ENCODE results near the gene FAM177A1. TPM values are rescaled to one million over a fixed set of nuclear protein-coding genes. Genes with fewer than 3 reads are reported as not detected.
"Not testable (repeated sequence)": the region's sequence is repeated elsewhere in the genome, so short reads cannot be mapped to it uniquely, and the experiment has no call there.

Gene FAM177A1
- total and polyA plus RNA-seq, 10 of the 15 experiments (the other 5 are each of a cell fraction or from before 2014, with no cell fraction given), result 5.3 to 38.6 (median 20.7) TPM

DNA sequence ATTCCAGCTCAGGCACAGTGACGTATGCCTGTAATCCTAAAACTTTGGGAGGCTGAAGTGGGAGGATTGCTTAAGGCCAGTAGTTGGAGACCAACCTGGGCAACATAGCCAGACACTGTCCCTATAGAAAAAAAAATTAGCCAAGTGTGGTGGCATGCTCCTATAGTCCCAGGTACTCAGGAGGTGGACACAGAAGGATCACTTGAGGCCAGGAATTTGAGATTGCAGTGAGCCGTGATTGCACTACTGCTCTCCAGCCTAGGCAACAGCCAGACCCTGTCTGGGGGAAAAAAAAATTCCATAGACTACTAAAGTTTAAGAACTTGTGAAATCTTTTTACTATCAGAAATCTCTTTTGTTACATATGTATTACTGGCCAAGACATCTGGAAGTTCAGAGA, 6.6 kb downstream of the FAM177A1 start:
- H3K79me2 ChIP-seq (ENCODE audit: control insufficient read depth, insufficient read depth, low read length), result peaks cover 1% of the 10 kb centered on the region; the same call in 1 of the 2 replicates
- H3K4me2 ChIP-seq (ENCODE audit: control insufficient read depth, insufficient read depth), result no peak overlapping the region
- no peak for FAIRE-seq
- no TSS peak for BruUV-seq (replicated peaks)
- H3K27ac ChIP-seq (ENCODE audit: control insufficient read depth, insufficient read depth), result no peak overlapping the region
- no peaks in the 10 kb centered on the region for H3K36me3 ChIP-seq (ENCODE audit: control insufficient read depth in 2 of 2, insufficient read depth in 2 of 2, low read length in 1 of 2)
- no peaks in the 10 kb centered on the region for H3K27me3 ChIP-seq (replicated peaks in 1 of 2; ENCODE audit: control insufficient read depth in 2 of 2, insufficient read depth in 2 of 2, low read length in 1 of 2)
- ATAC-seq, result no peak
- H3K9ac ChIP-seq (ENCODE audit: control insufficient read depth, insufficient read depth, low read length), result no peak overlapping the region
- H3K4me3 ChIP-seq, result no peak overlapping the region
- WGBS (ENCODE audit: insufficient coverage, insufficient replicate concordance, low lambda C conversion rate, missing lambda C conversion rate), result 100% methylated on average over 2 of the region's 2 CpGs
- H3K9me3 ChIP-seq (replicated peaks; ENCODE audit: control insufficient read depth, insufficient read depth, low read length), result no peaks in the 10 kb centered on the region
- in situ Hi-C loops (cut with MboI), result no loop called here
- ChIA-PET POLR2A (interaction anchor here (0.6 kb wide), 1 partner anchor 38 kb away, joined by 3 read pairs; no protein-coding TSS in a partner anchor), CTCF (no interaction called here), RAD21 (ENCODE audit: unreplicated experiment) (no interaction called here), SMC1A (ENCODE audit: uncharacterized antibody, unreplicated experiment) (no interaction called here)
- no peaks in the 10 kb centered on the region for H4K20me1 ChIP-seq (ENCODE audit: control insufficient read depth, insufficient read depth)
- TF ChIP-seq PML (IDR thresholded peaks at IDR 0.05; ENCODE audit: low read length), result no peak
- no peak for TF ChIP-seq ATF7 (IDR thresholded peaks at IDR 0.05; ENCODE audit: low read depth)
- TF ChIP-seq SMAD1 (IDR thresholded peaks at IDR 0.05; ENCODE audit: low read depth, partially characterized antibody), result no peak
- TF ChIP-seq NFXL1 (IDR thresholded peaks at IDR 0.05; ENCODE audit: borderline replicate concordance), result no peak
- no peak for TF ChIP-seq MEF2B (IDR thresholded peaks at IDR 0.05; ENCODE audit: partially characterized antibody, poor library complexity, severe bottlenecking)
- no peak for TF ChIP-seq SMARCA5 (IDR thresholded peaks at IDR 0.05)
- TF ChIP-seq POU2F2 (IDR thresholded peaks at IDR 0.05; ENCODE audit: borderline replicate concordance, low read depth, low read length), result no peak
- TF ChIP-seq CHD1 (IDR thresholded peaks at IDR 0.05; ENCODE audit: low read depth, low read length), result no peak
- no peak for TF ChIP-seq TBL1XR1 (IDR thresholded peaks at IDR 0.05; ENCODE audit: low read depth, low read length)
- TF ChIP-seq, protein P1, sequence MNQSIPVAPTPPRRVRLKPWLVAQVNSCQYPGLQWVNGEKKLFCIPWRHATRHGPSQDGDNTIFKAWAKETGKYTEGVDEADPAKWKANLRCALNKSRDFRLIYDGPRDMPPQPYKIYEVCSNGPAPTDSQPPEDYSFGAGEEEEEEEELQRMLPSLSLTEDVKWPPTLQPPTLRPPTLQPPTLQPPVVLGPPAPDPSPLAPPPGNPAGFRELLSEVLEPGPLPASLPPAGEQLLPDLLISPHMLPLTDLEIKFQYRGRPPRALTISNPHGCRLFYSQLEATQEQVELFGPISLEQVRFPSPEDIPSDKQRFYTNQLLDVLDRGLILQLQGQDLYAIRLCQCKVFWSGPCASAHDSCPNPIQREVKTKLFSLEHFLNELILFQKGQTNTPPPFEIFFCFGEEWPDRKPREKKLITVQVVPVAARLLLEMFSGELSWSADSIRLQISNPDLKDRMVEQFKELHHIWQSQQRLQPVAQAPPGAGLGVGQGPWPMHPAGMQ (IDR thresholded peaks at IDR 0.05; ENCODE audit: borderline replicate concordance), result no peak
- no peak for TF ChIP-seq IKZF2 (IDR thresholded peaks at IDR 0.05)
- no peak for TF ChIP-seq CHD4 (IDR thresholded peaks at IDR 0.05)
- no peak for TF ChIP-seq SRF (IDR thresholded peaks at IDR 0.05; ENCODE audit: low read depth in 2 of 2, low read length in 2 of 2)
- TF ChIP-seq STAT3 (IDR thresholded peaks at IDR 0.05; ENCODE audit: low read depth, low read length), result no peak
- TF ChIP-seq EED (IDR thresholded peaks at IDR 0.05; ENCODE audit: low read depth), result no peak
- H3K4me1 ChIP-seq (ENCODE audit: control insufficient read depth, insufficient read depth, low read length), result peaks cover 2% of the 10 kb centered on the region; the same call in 1 of the 2 replicates
- H2AFZ ChIP-seq (ENCODE audit: control insufficient read depth, low read depth, low read length), result no peak overlapping the region
- intact Hi-C loops (cut with micrococcal nuclease; ENCODE audit: unreplicated experiment), result no loop called here
- DNase-seq (ENCODE audit: low read depth, low spot score), result no peak

DNA sequence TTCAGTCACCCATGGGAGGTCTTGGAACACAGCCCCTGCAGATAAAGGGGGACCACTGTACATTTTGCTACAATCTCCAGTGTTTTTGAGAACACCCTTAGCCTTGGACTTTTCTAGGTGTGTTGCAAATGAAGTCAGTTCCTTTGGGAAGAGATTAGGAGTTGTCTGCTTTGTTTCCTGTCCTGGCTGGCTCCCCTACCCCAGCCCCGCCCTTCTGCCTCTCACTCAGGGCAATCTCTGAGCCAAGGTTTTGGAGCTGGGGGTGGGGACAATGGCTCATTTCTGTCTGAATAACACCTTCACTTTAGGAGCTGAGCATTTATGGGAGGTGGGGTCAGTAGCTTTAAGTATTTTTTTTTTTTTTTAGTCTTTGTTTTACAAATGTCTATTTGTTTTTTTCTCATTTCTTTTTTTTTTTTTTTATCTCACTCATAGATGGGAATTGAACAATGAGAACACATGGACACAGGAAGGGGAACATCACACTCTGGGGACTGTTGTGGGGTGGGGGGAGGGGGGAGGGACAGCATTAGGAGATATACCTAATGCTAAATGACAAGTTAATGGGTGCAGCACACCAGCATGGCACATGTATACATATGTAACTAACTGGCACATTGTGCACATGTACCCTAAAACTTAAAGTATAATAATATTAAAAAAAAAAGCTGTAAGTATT, 15.2 kb downstream of the FAM177A1 start:
- RAD21 ChIA-PET (ENCODE audit: unreplicated experiment), result interaction anchor here (0.7 kb wide), 1 partner anchor 15 kb away, joined by 3 read pairs; the partner anchor contains the start of gene FAM177A1
- SMC1A ChIA-PET (ENCODE audit: uncharacterized antibody, unreplicated experiment), result interaction anchor here (0.6 kb wide), 1 partner anchor 15 kb away, joined by 3 read pairs; the partner anchor contains the start of gene FAM177A1
- in situ Hi-C loops (cut with MboI); H4K20me1 ChIP-seq (ENCODE audit: control insufficient read depth, insufficient read depth); H2AFZ ChIP-seq (ENCODE audit: control insufficient read depth, low read depth, low read length); H3K36me3 ChIP-seq (ENCODE audit: control insufficient read depth in 2 of 2, insufficient read depth in 2 of 2, low read length in 1 of 2); H3K4me2 ChIP-seq (ENCODE audit: control insufficient read depth, insufficient read depth); BruUV-seq (replicated peaks); FAIRE-seq; H3K79me2 ChIP-seq (ENCODE audit: control insufficient read depth, insufficient read depth, low read length); H3K9ac ChIP-seq (ENCODE audit: control insufficient read depth, insufficient read depth, low read length); intact Hi-C loops (cut with micrococcal nuclease; ENCODE audit: unreplicated experiment); ATAC-seq; H3K9me3 ChIP-seq (replicated peaks; ENCODE audit: control insufficient read depth, insufficient read depth, low read length); H3K4me3 ChIP-seq; H3K27me3 ChIP-seq (replicated peaks in 1 of 2; ENCODE audit: control insufficient read depth in 2 of 2, insufficient read depth in 2 of 2, low read length in 1 of 2); H3K27ac ChIP-seq (ENCODE audit: control insufficient read depth, insufficient read depth); H3K4me1 ChIP-seq (ENCODE audit: control insufficient read depth, insufficient read depth, low read length); DNase-seq (ENCODE audit: low read depth, low spot score): not testable (repeated sequence)
- 100% methylated on average over 1 of the region's 1 CpG for WGBS (ENCODE audit: insufficient coverage, insufficient replicate concordance, low lambda C conversion rate, missing lambda C conversion rate)
- CTCF ChIA-PET, result interaction anchor here (1.1 kb wide), 1 partner anchor 13 kb away, joined by 4 read pairs; no protein-coding TSS in a partner anchor
- POLR2A ChIA-PET, result interaction anchor here (0.7 kb wide), 2 partner anchors 79 to 351 kb away, joined by 3 to 4 read pairs; partner anchors contain the start of gene SRP54

Measured in GM12878 (cell line).